H9 (cell line): ENCODE measurements around the gene BBOX1. TPM values are rescaled to one million over a fixed set of nuclear protein-coding genes. Genes with fewer than 3 reads are reported as not detected.

ENCODE experiments used
- total RNA-seq: library from RNA; stranded (reverse); gene quantifications from 2 replicates; pipeline ENCODE4 v1.2.1, GENCODE V29; 2021

BBOX1 gene
- total RNA-seq, 1 experiment from 2014 or later, result not detected

Other genes with a start within 250 kb of the BBOX1 start
- gene FIBIN, start 46.7 kb upstream of the BBOX1 start, total RNA-seq, result not detected in 2 replicates